Right lobe of liver (tissue), 6 donors: Measurements from ENCODE around the gene GALNT16. TPM values are rescaled to one million over a fixed set of nuclear protein-coding genes. Genes with fewer than 3 reads are reported as not detected.

ENCODE experiments used
- ATAC-seq, 4 donors: fragments of 200-7000 bp; cut with Tn5 transposase; one replicate each; pipeline ENCODE4 v1.9.1; 2020; ENCODE audit warnings: mild to moderate bottlenecking in 4 of 4, moderate library complexity in 4 of 4
- DNase-seq, 3 donors: peaks; one replicate each; pipeline ENCODE4 v3.0.0-alpha.2; 2020
- H3K27ac ChIP-seq, 3 donors: fragments of 200-600 bp; one replicate each; pipeline ENCODE4 v1.8.0; 2022
- H3K27me3 ChIP-seq, 2 donors: fragments of 200-600 bp; one replicate each; pipeline ENCODE4 v1.8.0; 2022
- H3K36me3 ChIP-seq, 4 donors: fragments of 200-600 bp; sonication (generic) in 1 of 4; one replicate each; pipeline versions ENCODE4 v1.5.1 to v1.8.0; 2017 to 2022; ENCODE audit warnings: control low read depth in 1 of 4
- H3K4me1 ChIP-seq, 4 donors: fragments of 200-600 bp; sonication (generic) in 1 of 4; one replicate each; pipeline versions ENCODE4 v1.5.1 to v1.8.0; 2017 to 2022; ENCODE audit warnings: control low read depth in 1 of 4
- H3K4me3 ChIP-seq, 3 donors: fragments of 200-600 bp; one replicate each; pipeline ENCODE4 v1.8.0; 2022
- H3K9me3 ChIP-seq, 4 donors: fragments of 200-600 bp; sonication (generic) in 1 of 4; one replicate each; pipeline versions ENCODE4 v1.5.1 to v1.8.0; 2017 to 2022; ENCODE audit warnings: control low read depth in 1 of 4
- CTCF ChIP-seq, 4 donors: fragments of 200-600 bp in 3 of 4; fragments of 450-650 bp in 1 of 4; IDR thresholded peaks; one replicate each; pipeline versions ENCODE4 v1.5.1 to v1.8.0; 2016 to 2022; ENCODE audit warnings: antibody characterized with exemption in 4 of 4, mild to moderate bottlenecking in 2 of 4
- POLR2A ChIP-seq: fragments of 450-650 bp; IDR thresholded peaks from one replicate; pipeline ENCODE4 v1.6.1; 2017; ENCODE audit warnings: antibody characterized with exemption, mild to moderate bottlenecking
- WGBS: methylation state at CpG from one replicate; pipeline ENCODE4 v1.1.6; 2018; ENCODE audit warnings: low coverage, low lambda C conversion rate; ENCODE audit not compliant: insufficient coverage; ENCODE audit errors: missing lambda C conversion rate; 5-methylcytosine and 5-hydroxymethylcytosine counted together
- intact Hi-C, 2 donors: fragments of 100-400 bp; cut with DNase I; formaldehyde crosslinking; loops; one replicate each; pipeline versions ENCODE4 v1.11.2 to v1.14.1; 2022
- total RNA-seq, 6 experiments: library from RNA; depleted of rRNA in 2 of 6; stranded (reverse); fragments of >200 nt in 2 of 6; fragmentation: NEBNext Ultra II Directional in 3 of 6; extraction: Animal tissue kit (Norgen Biotek cat#: 25700) in 3 of 6; gene quantifications; one replicate each; pipeline versions ENCODE4 v1.1.0 to v1.2.4, GENCODE V29; 2016 to 2023
- donor health status: DM: no; HTN: yes; CAD: no.
- donor health status: DM: no; HTN: no; CAD: no.
- donor health status: DM: no; HTN: no; CAD: no.
- donor health status: DM: no; HTN: yes; CAD: no.
- donor health status: DM: no; HTN: yes; CAD: no.

Gene GALNT16
- total RNA-seq, 6 experiments from 2014 or later: 0.37 to 1.7 (median 0.94) TPM

DNA sequence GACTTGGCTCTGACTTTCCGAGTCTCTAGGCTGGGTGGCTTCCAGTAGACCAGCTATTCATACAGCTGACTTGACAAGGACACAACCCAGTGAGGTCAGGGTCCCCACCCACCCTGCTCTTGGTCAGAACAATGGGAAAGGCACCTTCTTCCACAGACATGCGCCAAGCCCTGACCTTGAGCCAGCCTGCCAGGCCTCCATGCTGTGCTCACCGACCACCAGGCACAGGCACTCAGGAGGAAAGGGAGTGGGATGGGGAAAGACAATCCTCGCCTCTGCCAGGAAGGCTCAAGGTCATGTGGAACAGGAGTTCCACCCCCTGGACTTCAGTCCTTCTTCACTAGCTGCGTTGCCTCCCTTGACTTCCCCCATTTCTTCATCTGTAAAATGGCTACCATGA, 31.4 kb downstream of the GALNT16 start:
- Histone ChIP-seq H3K36me3 (no peaks in the 10 kb centered on the region), H3K4me1 (peaks cover 0 to 15% (median 0%) of the 10 kb centered on the region in 4 donors), H3K27ac (no peak overlapping the region), H3K4me3 (no peak overlapping the region), H3K9me3 (no peaks in the 10 kb centered on the region), H3K27me3 (no peaks in the 10 kb centered on the region)
- no peak for DNase-seq
- WGBS: 55% methylated on average over 1 of the region's 5 CpGs
- TF ChIP-seq CTCF (IDR thresholded peaks at IDR 0.05): no peak
- no peak for TF ChIP-seq POLR2A
- intact Hi-C loops: no loop called here
- ATAC-seq: no peak

DNA sequence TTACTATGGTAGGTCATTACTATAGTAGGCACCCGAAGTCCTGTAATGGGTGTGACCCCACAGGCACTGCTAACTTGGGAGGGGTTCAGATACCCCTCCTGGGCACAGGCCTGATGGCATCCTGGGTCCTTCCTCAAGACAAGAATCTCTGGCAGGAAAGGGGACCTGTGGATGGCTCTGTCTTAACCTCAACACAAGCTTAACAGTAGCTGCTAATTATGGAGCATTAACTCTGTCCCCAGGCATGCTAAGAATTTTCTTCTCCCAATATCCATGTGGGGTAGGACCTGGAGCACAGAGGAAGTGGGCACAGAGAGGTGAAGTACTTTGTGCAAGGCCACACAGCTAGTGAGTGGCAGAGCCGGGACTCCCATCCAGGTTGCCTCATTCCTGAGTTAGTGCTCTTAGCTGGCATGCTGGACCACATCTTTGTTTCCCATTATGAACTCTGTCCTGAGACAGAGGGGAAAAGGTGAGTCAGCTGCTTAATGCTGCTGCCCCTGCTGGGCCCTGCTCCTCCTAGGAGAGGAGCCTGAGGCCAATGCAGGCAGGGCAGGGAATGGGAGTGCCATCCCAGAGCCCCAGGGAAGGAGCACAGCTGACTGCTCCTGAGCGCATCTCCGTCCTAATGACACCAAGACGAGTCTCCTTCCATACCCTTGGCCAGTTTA, 32.1 kb downstream of the GALNT16 start:
- no peak for ATAC-seq
- no peaks in the 10 kb centered on the region for H3K27me3 ChIP-seq
- intact Hi-C loops: no loop called here
- WGBS: 85% methylated on average over 3 of the region's 5 CpGs
- H3K36me3 ChIP-seq: no peaks in the 10 kb centered on the region
- no peak for DNase-seq
- no peak overlapping the region for H3K27ac ChIP-seq
- peaks cover 0 to 14% (median 0%) of the 10 kb centered on the region in 4 donors for H3K4me1 ChIP-seq
- TF ChIP-seq POLR2A (no peak), CTCF (IDR thresholded peaks at IDR 0.05) (no peak)
- H3K4me3 ChIP-seq: no peak overlapping the region
- no peaks in the 10 kb centered on the region for H3K9me3 ChIP-seq

- Histone ChIP-seq H3K36me3 (no peaks in the 10 kb centered on the region), H3K27me3 (no peaks in the 10 kb centered on the region), H3K4me1 (no peaks in the 10 kb centered on the region), H3K4me3 (no peak overlapping the region), H3K9me3 (no peaks in the 10 kb centered on the region), H3K27ac (no peak overlapping the region)
- 76% methylated on average over 5 of the region's 10 CpGs for WGBS
- ATAC-seq: peak in 1 of 4 donors; percentile 19
- intact Hi-C loops: no loop called here
- DNase-seq: no peak
- TF ChIP-seq POLR2A (no peak), CTCF (IDR thresholded peaks at IDR 0.05) (no peak)
Measured at GRCh38 chr14:69298131-69299071, 38.4 kb downstream of the GALNT16 start.

GRCh38 chr14:69299286-69300035, 39.5 kb downstream of the GALNT16 start:
- H3K27me3 ChIP-seq: no peaks in the 10 kb centered on the region
- WGBS: 68% methylated on average over 7 of the region's 11 CpGs
- H3K27ac ChIP-seq: no peak overlapping the region
- no peak overlapping the region for H3K4me3 ChIP-seq
- DNase-seq (no peak), ATAC-seq (no peak)
- H3K36me3 ChIP-seq: no peaks in the 10 kb centered on the region
- intact Hi-C loops: no loop called here
- no peaks in the 10 kb centered on the region for H3K9me3 ChIP-seq
- no peak for TF ChIP-seq CTCF (IDR thresholded peaks at IDR 0.05)
- no peak for TF ChIP-seq POLR2A
- no peaks in the 10 kb centered on the region for H3K4me1 ChIP-seq
